ENCODE results near the gene GPR132. TPM values are rescaled to one million over a fixed set of nuclear protein-coding genes. Genes with fewer than 3 reads are reported as not detected.

Gene GPR132
- total RNA-seq, 4 donors from 2014 or later = 0.20 to 11.6 (median 2.1) TPM

- Histone ChIP-seq H3K9me3 (no peaks in the 10 kb centered on the region), H3K36me3 (no peaks in the 10 kb centered on the region), H3K27ac (peak overlapping the region in 3 of 4 donors; percentile 89 to 93 (median 93)), H3K27me3 (no peaks in the 10 kb centered on the region), H3K4me1 (peaks cover 10 to 36% (median 31%) of the 10 kb centered on the region in 4 donors), H3K4me3 (peak overlapping the region in 2 of 4 donors; percentile 80 to 100)
- WGBS, 2 donors (ENCODE audit: low coverage in 1 of 2) = 55 to 71% methylated on average over 2 of the region's 2 CpGs
- in situ Hi-C loops (cut with MboI; ENCODE audit: low pct_ligation_motif_present in 1 of 4, low pct_unique_long_range_greater_than_20kb in 1 of 4, low sequenced_read_pairs in 3 of 4) (no loop called here), intact Hi-C loops (cut with DNase I; ENCODE audit: low total_unique reads) (no loop called here)
- no peak for DNase-seq
- TF ChIP-seq, protein P1, sequence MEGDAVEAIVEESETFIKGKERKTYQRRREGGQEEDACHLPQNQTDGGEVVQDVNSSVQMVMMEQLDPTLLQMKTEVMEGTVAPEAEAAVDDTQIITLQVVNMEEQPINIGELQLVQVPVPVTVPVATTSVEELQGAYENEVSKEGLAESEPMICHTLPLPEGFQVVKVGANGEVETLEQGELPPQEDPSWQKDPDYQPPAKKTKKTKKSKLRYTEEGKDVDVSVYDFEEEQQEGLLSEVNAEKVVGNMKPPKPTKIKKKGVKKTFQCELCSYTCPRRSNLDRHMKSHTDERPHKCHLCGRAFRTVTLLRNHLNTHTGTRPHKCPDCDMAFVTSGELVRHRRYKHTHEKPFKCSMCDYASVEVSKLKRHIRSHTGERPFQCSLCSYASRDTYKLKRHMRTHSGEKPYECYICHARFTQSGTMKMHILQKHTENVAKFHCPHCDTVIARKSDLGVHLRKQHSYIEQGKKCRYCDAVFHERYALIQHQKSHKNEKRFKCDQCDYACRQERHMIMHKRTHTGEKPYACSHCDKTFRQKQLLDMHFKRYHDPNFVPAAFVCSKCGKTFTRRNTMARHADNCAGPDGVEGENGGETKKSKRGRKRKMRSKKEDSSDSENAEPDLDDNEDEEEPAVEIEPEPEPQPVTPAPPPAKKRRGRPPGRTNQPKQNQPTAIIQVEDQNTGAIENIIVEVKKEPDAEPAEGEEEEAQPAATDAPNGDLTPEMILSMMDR (IDR thresholded peaks at IDR 0.05) = no peak
Observed at GRCh38 chr14:105022276-105022670, 43.0 kb downstream of the GPR132 start.

DNA sequence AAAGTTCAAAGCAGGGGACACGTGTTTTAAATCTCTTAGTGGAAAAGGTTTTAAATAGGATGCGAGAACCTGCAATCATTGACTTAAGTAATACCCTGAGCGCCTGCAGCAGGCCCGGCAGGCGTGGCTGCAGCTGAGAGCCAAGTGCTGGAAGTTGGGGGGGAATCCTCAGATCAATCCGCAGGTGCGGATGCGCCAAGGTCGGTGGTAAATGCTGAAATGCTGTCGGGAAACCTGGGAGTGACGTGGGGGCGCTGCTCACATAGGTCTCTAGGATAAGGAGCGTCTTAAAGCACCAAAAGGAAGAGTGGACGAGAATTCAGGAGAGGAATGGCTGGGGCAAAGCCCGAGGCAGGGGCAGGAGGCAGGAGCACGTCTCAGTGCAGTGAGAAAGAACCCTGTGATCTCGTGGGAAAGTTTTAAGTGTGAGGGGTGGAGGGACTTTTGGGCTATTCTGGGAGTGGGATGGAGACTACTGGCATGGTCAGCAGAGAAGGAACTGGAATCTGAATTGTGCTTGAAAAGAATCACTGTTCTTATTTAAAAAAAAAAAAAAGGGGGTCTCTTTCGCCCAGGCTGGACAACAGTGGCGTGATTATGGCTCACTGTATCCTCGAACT, 43.5 kb downstream of the GPR132 start:
- 10 to 23% methylated on average over 10 to 20 of the region's 20 CpGs for WGBS, 2 donors (ENCODE audit: low coverage in 1 of 2)
- no peak for TF ChIP-seq POLR2AphosphoS5 (IDR thresholded peaks at IDR 0.05)
- no peak for TF ChIP-seq EP300 (IDR thresholded peaks at IDR 0.05; ENCODE audit: low read depth)
- no peak for TF ChIP-seq POLR2A (IDR thresholded peaks at IDR 0.05)
- TF ChIP-seq, protein P1 (IDR thresholded peaks at IDR 0.05) = no peak
- peak overlapping the region; percentile 27 to 100 (median 68) for H3K4me3 ChIP-seq
- peaks cover 13 to 40% (median 33%) of the 10 kb centered on the region in 4 donors for H3K4me1 ChIP-seq
- peak overlapping the region; percentile 89 to 93 (median 91) for H3K27ac ChIP-seq
- DNase-seq = peak; percentile 64
- no peaks in the 10 kb centered on the region for H3K36me3 ChIP-seq
- in situ Hi-C loops (cut with MboI; ENCODE audit: low pct_ligation_motif_present in 1 of 4, low pct_unique_long_range_greater_than_20kb in 1 of 4, low sequenced_read_pairs in 3 of 4) (no loop called here), intact Hi-C loops (cut with DNase I; ENCODE audit: low total_unique reads) (loop anchor here (2.0 kb wide), 1 partner anchor 43 kb away; the partner anchor contains the start of gene AHNAK2)
- H3K9me3 ChIP-seq = no peaks in the 10 kb centered on the region
- H3K27me3 ChIP-seq = no peaks in the 10 kb centered on the region

DNA sequence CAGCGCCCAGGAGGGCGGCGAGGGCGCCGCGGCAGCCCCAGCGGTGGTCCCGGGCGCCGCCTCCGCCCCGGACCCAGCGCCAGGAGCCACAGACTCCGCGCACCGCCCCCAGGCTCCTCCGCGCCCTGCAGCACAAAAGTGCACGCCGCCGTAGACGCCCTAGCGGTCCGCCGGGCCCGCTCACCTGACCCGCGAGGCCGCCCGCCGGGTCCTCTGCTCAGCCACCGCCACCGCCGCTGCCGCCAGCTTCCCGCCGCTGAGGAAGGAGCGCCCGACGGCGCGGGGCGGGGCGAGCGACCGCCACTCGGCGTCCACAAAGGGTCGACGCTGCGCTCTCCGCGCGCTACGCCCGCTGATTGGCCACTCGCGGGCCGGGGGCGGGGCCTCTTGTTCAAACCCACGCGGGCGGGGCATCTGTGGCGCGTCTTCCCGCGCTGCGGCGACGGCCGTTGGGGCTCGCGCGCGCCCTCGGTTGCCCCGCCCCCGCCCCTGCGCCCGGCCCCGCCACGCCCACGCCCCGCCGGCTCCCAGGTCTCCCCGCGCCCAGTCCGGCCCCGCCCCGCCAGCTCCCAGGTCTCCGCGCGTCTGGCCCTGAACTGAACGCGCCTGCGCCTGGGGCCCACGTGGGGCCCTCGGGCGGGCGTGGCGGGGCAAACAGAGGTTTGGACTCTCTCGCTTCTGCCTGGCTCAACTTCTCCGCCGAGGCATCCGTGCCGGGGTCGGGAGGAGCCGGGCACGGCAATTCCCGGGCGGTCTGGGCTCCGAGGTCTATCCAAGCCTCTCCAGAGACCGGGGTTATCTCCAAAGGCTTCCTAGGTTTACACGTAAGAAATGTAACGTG, 44.2 kb downstream of the GPR132 start, which contains the start of gene CDCA4:
CDCA4 (minus strand) TSS at position 269 of the 841 bp plus-strand sequence. CDS start 9,154 bp downstream, outside the sequence.
- Histone ChIP-seq H3K4me1 (peaks cover 13 to 42% (median 35%) of the 10 kb centered on the region in 4 donors), H3K27me3 (no peaks in the 10 kb centered on the region), H3K4me3 (peak within 1 kb of the TSS; percentile 88 to 100 (median 96)), H3K9me3 (no peaks in the 10 kb centered on the region), H3K36me3 (no peaks in the 10 kb centered on the region), H3K27ac (peak within 1 kb of the TSS; percentile 93 to 98 (median 94))
- in situ Hi-C loops (cut with MboI; ENCODE audit: low pct_ligation_motif_present in 1 of 4, low pct_unique_long_range_greater_than_20kb in 1 of 4, low sequenced_read_pairs in 3 of 4) = no loop called here
- peak; percentile 97 for DNase-seq
- TF ChIP-seq POLR2A (IDR thresholded peaks at IDR 0.05) = peak; percentile 85
- no peak for TF ChIP-seq EP300 (IDR thresholded peaks at IDR 0.05; ENCODE audit: low read depth)
- TF ChIP-seq, protein P1 (IDR thresholded peaks at IDR 0.05) = no peak
- peak; percentile 85 to 92 (median 88) for TF ChIP-seq POLR2AphosphoS5 (IDR thresholded peaks at IDR 0.05)
- 0% methylated on average over 3 to 17 of the region's 115 CpGs for WGBS, 2 donors (ENCODE audit: low coverage in 1 of 2)
- intact Hi-C loops (cut with DNase I; ENCODE audit: low total_unique reads) = loop anchor here (2.0 kb wide), 1 partner anchor 42 kb away; the partner anchor contains the start of gene AHNAK2
